H9 (cell line): ENCODE measurements around the gene LDLRAD4. TPM values are rescaled to one million over a fixed set of nuclear protein-coding genes. Genes with fewer than 3 reads are reported as not detected.

ENCODE experiments used
- DNase-seq: peaks from one replicate; pipeline ENCODE4 v3.0.0-alpha.2; 2017
- H2AFZ ChIP-seq: one replicate; pipeline ENCODE4 v1.6.1; 2013; ENCODE audit warnings: mild to moderate bottlenecking, low read length, control low read depth, moderate library complexity
- H2AK5ac ChIP-seq: 2 replicates; pipeline ENCODE4 v1.6.1; 2013; ENCODE audit warnings: low read length, control low read depth, mixed read lengths; ENCODE audit not compliant: insufficient read length
- H2BK120ac ChIP-seq: one replicate; pipeline ENCODE4 v1.6.1; 2013; ENCODE audit warnings: low read depth, mild to moderate bottlenecking, low read length, control low read depth, inconsistent platforms; ENCODE audit not compliant: poor library complexity, severe bottlenecking
- H2BK12ac ChIP-seq: 2 replicates; pipeline ENCODE4 v1.6.1; 2013; ENCODE audit warnings: low read length, control low read depth, mixed read lengths, low read depth; ENCODE audit not compliant: insufficient read length
- H2BK15ac ChIP-seq: 2 replicates; pipeline ENCODE4 v1.6.1; 2013; ENCODE audit warnings: low read depth, low read length, control low read depth
- H2BK20ac ChIP-seq: one replicate; pipeline ENCODE4 v1.6.1; 2013; ENCODE audit warnings: low read depth, mild to moderate bottlenecking, low read length, control low read depth, inconsistent platforms; ENCODE audit not compliant: poor library complexity, severe bottlenecking
- H2BK5ac ChIP-seq: 2 replicates; pipeline ENCODE4 v1.6.1; 2013; ENCODE audit warnings: low read length, control low read depth, mixed read lengths; ENCODE audit not compliant: insufficient read length
- H3K14ac ChIP-seq: 2 replicates; pipeline ENCODE4 v1.6.1; 2013; ENCODE audit warnings: low read length, control low read depth; ENCODE audit not compliant: insufficient read depth
- H3K18ac ChIP-seq: 2 replicates; pipeline ENCODE4 v1.6.1; 2013; ENCODE audit warnings: low read depth, mild to moderate bottlenecking, mixed read lengths, low read length, control low read depth; ENCODE audit not compliant: insufficient read length
- H3K23ac ChIP-seq: 2 replicates; pipeline ENCODE4 v1.6.1; 2013; ENCODE audit warnings: low read length, control low read depth, mixed read lengths, low read depth; ENCODE audit not compliant: insufficient read length
- H3K23me2 ChIP-seq: 2 replicates; pipeline ENCODE4 v1.6.1; 2013; ENCODE audit warnings: low read depth, mild to moderate bottlenecking, mixed read lengths, low read length, control low read depth; ENCODE audit not compliant: insufficient read length, poor library complexity, severe bottlenecking
- H3K27ac ChIP-seq: 2 replicates; pipeline ENCODE4 v1.5.1; 2013; ENCODE audit warnings: low read length, control low read depth, mixed read lengths, low read depth; ENCODE audit not compliant: insufficient read length
- H3K27me3 ChIP-seq: 2 replicates; pipeline ENCODE4 v1.6.1; 2013; ENCODE audit warnings: low read length, control low read depth, inconsistent platforms; ENCODE audit not compliant: insufficient read depth
- H3K4ac ChIP-seq: 2 replicates; pipeline ENCODE4 v1.6.1; 2013; ENCODE audit warnings: low read depth, mild to moderate bottlenecking, control low read depth, inconsistent platforms, low read length, moderate library complexity
- H3K4me1 ChIP-seq: 2 replicates; pipeline ENCODE4 v1.6.1; 2013; ENCODE audit warnings: low read length, control low read depth, inconsistent platforms; ENCODE audit not compliant: insufficient read depth
- H3K4me2 ChIP-seq: 2 replicates; pipeline ENCODE4 v1.6.1; 2013; ENCODE audit warnings: low read length, control low read depth, mixed read lengths; ENCODE audit not compliant: insufficient read length, insufficient read depth
- H3K56ac ChIP-seq: 2 replicates; pipeline ENCODE4 v1.6.1; 2013; ENCODE audit warnings: low read depth, mild to moderate bottlenecking, mixed read lengths, low read length, control low read depth; ENCODE audit not compliant: insufficient read length
- H3K79me1 ChIP-seq: 2 replicates; pipeline ENCODE4 v1.6.1; 2013; ENCODE audit warnings: low read depth, mild to moderate bottlenecking, moderate library complexity, low read length, control low read depth, inconsistent platforms; ENCODE audit not compliant: insufficient read depth, poor library complexity, severe bottlenecking
- H3K79me2 ChIP-seq: 2 replicates; pipeline ENCODE4 v1.6.1; 2013; ENCODE audit warnings: low read length, control low read depth, inconsistent platforms; ENCODE audit not compliant: insufficient read depth
- H3K9ac ChIP-seq: 2 replicates; pipeline ENCODE4 v1.6.1; 2013; ENCODE audit warnings: low read length, control low read depth, mixed read lengths; ENCODE audit not compliant: insufficient read length; ENCODE audit errors: extremely low read depth
- H3K9me3 ChIP-seq: one replicate; pipeline ENCODE4 v1.6.1; 2013; ENCODE audit warnings: low read depth, low read length, inconsistent platforms; ENCODE audit not compliant: control insufficient read depth
- H3T11ph ChIP-seq: one replicate; pipeline ENCODE4 v1.6.1; 2013; ENCODE audit warnings: mild to moderate bottlenecking, low read length, control low read depth, inconsistent platforms
- H4K20me1 ChIP-seq: one replicate; pipeline ENCODE4 v1.6.1; 2013; ENCODE audit not compliant: control insufficient read depth, insufficient read length, insufficient read depth
- H4K5ac ChIP-seq: 2 replicates; pipeline ENCODE4 v1.6.1; 2013; ENCODE audit warnings: low read depth, mild to moderate bottlenecking, mixed read lengths, low read length, control low read depth; ENCODE audit not compliant: insufficient read length
- H4K8ac ChIP-seq: replicated peaks from 2 replicates; pipeline ENCODE4 v1.6.1; 2013; ENCODE audit warnings: low read length, control low read depth, mixed read lengths, low read depth; ENCODE audit not compliant: insufficient read length
- H4K91ac ChIP-seq: 2 replicates; pipeline ENCODE4 v1.6.1; 2013; ENCODE audit warnings: low read depth, mild to moderate bottlenecking, moderate library complexity, mixed read lengths, low read length, control low read depth; ENCODE audit not compliant: insufficient read length
- H3K27ac Mint-ChIP-seq, 3 experiments: 2 replicates in 2 of 3; 3 replicates in 1 of 3; pipeline ENCODE4 v1.8.0; 2020 to 2021; ENCODE audit warnings: mixed read lengths in 3 of 3, mild to moderate bottlenecking in 1 of 3, moderate library complexity in 1 of 3
- H3K27me3 Mint-ChIP-seq: 2 replicates; pipeline ENCODE4 v1.8.0; 2021; ENCODE audit warnings: low read depth, mild to moderate bottlenecking, moderate library complexity, mixed read lengths
- H3K36me3 Mint-ChIP-seq, 3 experiments: 2 replicates in 2 of 3; 3 replicates in 1 of 3; pipeline ENCODE4 v1.8.0; 2020 to 2021; ENCODE audit warnings: low read depth in 3 of 3, mixed read lengths in 3 of 3; ENCODE audit not compliant: insufficient read depth in 1 of 3
- H3K4me1 Mint-ChIP-seq, 2 experiments: 2 replicates each; pipeline ENCODE4 v1.8.0; 2020; ENCODE audit warnings: mixed read lengths in 2 of 2
- H3K4me3 Mint-ChIP-seq, 2 experiments: 2 replicates in 1 of 2; 3 replicates in 1 of 2; pipeline ENCODE4 v1.8.0; 2020 to 2021; ENCODE audit warnings: mild to moderate bottlenecking in 2 of 2, mixed read lengths in 2 of 2, moderate library complexity in 1 of 2
- H3K9me3 Mint-ChIP-seq, 2 experiments: 2 replicates in 1 of 2; 3 replicates in 1 of 2; pipeline ENCODE4 v1.8.0; 2020; ENCODE audit warnings: mild to moderate bottlenecking in 2 of 2, mixed read lengths in 2 of 2, moderate library complexity in 1 of 2
- WGBS: extraction: QIAGEN DNeasy Blood & Tissue Kit; methylation state at CpG from one replicate; pipeline ENCODE4 v1.1.7; 2013; ENCODE audit warnings: missing lambda C conversion rate, low lambda C conversion rate, mixed read lengths; ENCODE audit not compliant: insufficient read length; ENCODE audit errors: extremely low coverage; 5-methylcytosine and 5-hydroxymethylcytosine counted together
- total RNA-seq: library from RNA; stranded (reverse); gene quantifications from 2 replicates; pipeline ENCODE4 v1.2.1, GENCODE V29; 2021
- TF ChIP-seq, protein P1 (sequence below): fragments of 200-600 bp; sonication (generic); conservative IDR thresholded peaks from 3 replicates; pipeline ENCODE4 v1.8.0; 2021; ENCODE audit warnings: antibody characterized with exemption, mild to moderate bottlenecking

The LDLRAD4 gene
- total RNA-seq, 1 experiment from 2014 or later: 3.9 TPM

DNA sequence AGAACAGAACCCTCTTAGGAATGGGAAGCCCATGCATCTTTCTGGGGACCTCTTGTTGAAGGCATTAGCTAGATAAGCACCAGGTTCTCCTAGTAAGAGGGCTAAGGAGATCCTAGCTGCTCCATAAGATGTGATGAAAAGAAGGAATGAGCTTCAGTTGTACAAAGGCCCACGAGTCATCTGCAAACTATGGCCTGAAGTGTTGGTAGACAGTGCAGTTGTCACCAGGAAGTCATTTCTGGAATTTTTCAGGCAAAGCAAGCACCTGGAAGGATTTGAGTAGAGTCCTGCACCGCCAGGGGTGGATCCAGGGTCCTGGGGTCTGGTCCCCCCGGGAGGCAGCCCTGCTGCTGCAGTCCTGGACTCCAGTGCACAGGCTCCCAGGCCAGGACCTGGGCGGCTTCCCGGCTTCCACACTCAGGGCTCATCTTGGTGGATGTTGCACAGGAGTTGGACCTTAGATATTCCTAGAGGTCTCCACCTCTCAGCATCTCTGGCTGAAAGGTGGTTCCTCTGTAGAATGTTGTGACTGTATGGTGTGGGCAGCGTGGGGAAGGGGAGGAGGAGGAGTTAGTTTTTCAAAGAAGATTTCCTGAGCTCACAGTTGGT lies 85.3 kb downstream of the LDLRAD4 start:
- H3K4me2 ChIP-seq: no peak overlapping the region
- H3K23ac ChIP-seq: no peak overlapping the region
- no peak overlapping the region for H2BK15ac ChIP-seq
- H4K20me1 ChIP-seq: no peaks in the 10 kb centered on the region
- no peak overlapping the region for H2AK5ac ChIP-seq
- TF ChIP-seq, protein P1, sequence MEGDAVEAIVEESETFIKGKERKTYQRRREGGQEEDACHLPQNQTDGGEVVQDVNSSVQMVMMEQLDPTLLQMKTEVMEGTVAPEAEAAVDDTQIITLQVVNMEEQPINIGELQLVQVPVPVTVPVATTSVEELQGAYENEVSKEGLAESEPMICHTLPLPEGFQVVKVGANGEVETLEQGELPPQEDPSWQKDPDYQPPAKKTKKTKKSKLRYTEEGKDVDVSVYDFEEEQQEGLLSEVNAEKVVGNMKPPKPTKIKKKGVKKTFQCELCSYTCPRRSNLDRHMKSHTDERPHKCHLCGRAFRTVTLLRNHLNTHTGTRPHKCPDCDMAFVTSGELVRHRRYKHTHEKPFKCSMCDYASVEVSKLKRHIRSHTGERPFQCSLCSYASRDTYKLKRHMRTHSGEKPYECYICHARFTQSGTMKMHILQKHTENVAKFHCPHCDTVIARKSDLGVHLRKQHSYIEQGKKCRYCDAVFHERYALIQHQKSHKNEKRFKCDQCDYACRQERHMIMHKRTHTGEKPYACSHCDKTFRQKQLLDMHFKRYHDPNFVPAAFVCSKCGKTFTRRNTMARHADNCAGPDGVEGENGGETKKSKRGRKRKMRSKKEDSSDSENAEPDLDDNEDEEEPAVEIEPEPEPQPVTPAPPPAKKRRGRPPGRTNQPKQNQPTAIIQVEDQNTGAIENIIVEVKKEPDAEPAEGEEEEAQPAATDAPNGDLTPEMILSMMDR: no peak
- Mint-ChIP-seq H3K27ac (no peak overlapping the region), H3K4me3 (no peak overlapping the region), H3K36me3 (no peaks in the 10 kb centered on the region; a peak in 1 of 7 replicates), H3K27me3 (no peaks in the 10 kb centered on the region), H3K4me1 (peaks cover 11 to 15% of the 10 kb centered on the region in 2 experiments), H3K9me3 (peaks cover 3% of the 10 kb centered on the region in 2 experiments; a peak in 2 of 5 replicates)
- H3K56ac ChIP-seq: no peak overlapping the region
- H3K4ac ChIP-seq: no peak overlapping the region
- H3K18ac ChIP-seq: no peak overlapping the region
- no peaks in the 10 kb centered on the region for H3K9me3 ChIP-seq
- no peak overlapping the region for H3T11ph ChIP-seq
- no CpG with 5 or more reads among the region's 6 CpGs for WGBS
- H3K9ac ChIP-seq: no peak overlapping the region
- no peak overlapping the region for H2BK120ac ChIP-seq
- H4K5ac ChIP-seq: no peak overlapping the region
- no peak overlapping the region for H3K27ac ChIP-seq
- no peak overlapping the region for H2BK12ac ChIP-seq
- no peak for DNase-seq
- no peak overlapping the region for H2AFZ ChIP-seq
- no peaks in the 10 kb centered on the region for H3K27me3 ChIP-seq
- no peak overlapping the region for H2BK20ac ChIP-seq
- H3K23me2 ChIP-seq: no peaks in the 10 kb centered on the region
- no peak overlapping the region for H4K8ac ChIP-seq
- H3K79me1 ChIP-seq: no peaks in the 10 kb centered on the region
- H3K4me1 ChIP-seq: no peaks in the 10 kb centered on the region
- no peaks in the 10 kb centered on the region for H3K79me2 ChIP-seq
- H4K91ac ChIP-seq: no peak overlapping the region
- no peak overlapping the region for H2BK5ac ChIP-seq
- H3K14ac ChIP-seq: no peak overlapping the region
